ENCODE results near the gene DPEP2. TPM values are rescaled to one million over a fixed set of nuclear protein-coding genes. Genes with fewer than 3 reads are reported as not detected.

The DPEP2 gene
- total and polyA plus RNA-seq, 2 experiments from 2014 or later = not detected

GRCh38 chr16:67943619-67944504 lies 55.4 kb downstream of the DPEP2 start, which contains the start of gene LCAT:
Gene LCAT (minus strand): TSS chr16:67944120. CDS start chr16:67944101, 19 bp downstream.
- H3K27ac Mint-ChIP-seq = no peak within 1 kb of the TSS

More at GRCh38 chr16:67943619-67944504, 55.4 kb downstream of the DPEP2 start, which contains the start of gene LCAT:
- Histone ChIP-seq H3K4me2 (no peak within 1 kb of the TSS), H3F3A (replicated peaks; ENCODE audit: low read depth) (peaks cover 14% of the 10 kb centered on the region), H3K79me2 (replicated peaks; ENCODE audit: insufficient read depth) (no peaks in the 10 kb centered on the region), H3K4me1 (ENCODE audit: insufficient read depth) (no peaks in the 10 kb centered on the region), H3K4me3 (no peak within 1 kb of the TSS), H3K36me3 (ENCODE audit: insufficient read depth) (peaks cover 11% of the 10 kb centered on the region; the same call in 1 of the 2 replicates), H3K27ac (ENCODE audit: low read depth) (no peak within 1 kb of the TSS), H4K20me1 (replicated peaks; ENCODE audit: insufficient read depth) (peaks cover 14% of the 10 kb centered on the region), H2AFZ (no peak within 1 kb of the TSS), H3K9me2 (ENCODE audit: insufficient read depth) (no peaks in the 10 kb centered on the region), H3K27me3 (ENCODE audit: insufficient read depth) (no peaks in the 10 kb centered on the region)
- TF ChIP-seq ZNF114 (CRISPR knock-in tag; IDR thresholded peaks at IDR 0.05) = no peak
- TF ChIP-seq ZNF462 (CRISPR knock-in tag; IDR thresholded peaks at IDR 0.05) = no peak
- TF ChIP-seq EZH2phosphoT487 (IDR thresholded peaks at IDR 0.05; ENCODE audit: unreplicated experiment) = no peak
- TF ChIP-seq EZH2 (IDR thresholded peaks at IDR 0.05; ENCODE audit: low read depth, unreplicated experiment) = no peak
- TF ChIP-seq, protein P1, sequence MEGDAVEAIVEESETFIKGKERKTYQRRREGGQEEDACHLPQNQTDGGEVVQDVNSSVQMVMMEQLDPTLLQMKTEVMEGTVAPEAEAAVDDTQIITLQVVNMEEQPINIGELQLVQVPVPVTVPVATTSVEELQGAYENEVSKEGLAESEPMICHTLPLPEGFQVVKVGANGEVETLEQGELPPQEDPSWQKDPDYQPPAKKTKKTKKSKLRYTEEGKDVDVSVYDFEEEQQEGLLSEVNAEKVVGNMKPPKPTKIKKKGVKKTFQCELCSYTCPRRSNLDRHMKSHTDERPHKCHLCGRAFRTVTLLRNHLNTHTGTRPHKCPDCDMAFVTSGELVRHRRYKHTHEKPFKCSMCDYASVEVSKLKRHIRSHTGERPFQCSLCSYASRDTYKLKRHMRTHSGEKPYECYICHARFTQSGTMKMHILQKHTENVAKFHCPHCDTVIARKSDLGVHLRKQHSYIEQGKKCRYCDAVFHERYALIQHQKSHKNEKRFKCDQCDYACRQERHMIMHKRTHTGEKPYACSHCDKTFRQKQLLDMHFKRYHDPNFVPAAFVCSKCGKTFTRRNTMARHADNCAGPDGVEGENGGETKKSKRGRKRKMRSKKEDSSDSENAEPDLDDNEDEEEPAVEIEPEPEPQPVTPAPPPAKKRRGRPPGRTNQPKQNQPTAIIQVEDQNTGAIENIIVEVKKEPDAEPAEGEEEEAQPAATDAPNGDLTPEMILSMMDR (conservative IDR thresholded peaks at IDR 0.05; ENCODE audit: low read depth in 2 of 2) = peak; percentile 32 to 53
- TF ChIP-seq NANOG (IDR thresholded peaks at IDR 0.05; ENCODE audit: borderline replicate concordance) = no peak
- no peak for TF ChIP-seq CREB1 (CRISPR knock-in tag; IDR thresholded peaks at IDR 0.05; ENCODE audit: low read depth)
- TF ChIP-seq ZNF331 (CRISPR knock-in tag; IDR thresholded peaks at IDR 0.05; ENCODE audit: low read depth) = no peak
- peak; percentile 29; the same call in 1 of the 2 replicates for TF ChIP-seq POLR2AphosphoS5 (IDR thresholded peaks at IDR 0.05; ENCODE audit: low read depth)
- ATAC-seq (peak; percentile 37), DNase-seq (ENCODE audit: low spot score) (no peak)
- Mint-ChIP-seq H3K9me3 (no peaks in the 10 kb centered on the region), H3K4me1 (peaks cover 4% of the 10 kb centered on the region; the same call in 2 of the 3 replicates), H3K27me3 (ENCODE audit: insufficient read depth, low read depth, poor library complexity) (peaks cover 8% of the 10 kb centered on the region), H3K4me3 (no peak within 1 kb of the TSS), H3K36me3 (ENCODE audit: low read depth) (peaks cover 31% of the 10 kb centered on the region)

Data from GM23338 (cell line).